ENCODE data around the gene RPS6KA3.
"Not testable (repeated sequence)": the region's sequence is repeated elsewhere in the genome, so short reads cannot be mapped to it uniquely, and the experiment has no call there.

Gene RPS6KA3

DNA sequence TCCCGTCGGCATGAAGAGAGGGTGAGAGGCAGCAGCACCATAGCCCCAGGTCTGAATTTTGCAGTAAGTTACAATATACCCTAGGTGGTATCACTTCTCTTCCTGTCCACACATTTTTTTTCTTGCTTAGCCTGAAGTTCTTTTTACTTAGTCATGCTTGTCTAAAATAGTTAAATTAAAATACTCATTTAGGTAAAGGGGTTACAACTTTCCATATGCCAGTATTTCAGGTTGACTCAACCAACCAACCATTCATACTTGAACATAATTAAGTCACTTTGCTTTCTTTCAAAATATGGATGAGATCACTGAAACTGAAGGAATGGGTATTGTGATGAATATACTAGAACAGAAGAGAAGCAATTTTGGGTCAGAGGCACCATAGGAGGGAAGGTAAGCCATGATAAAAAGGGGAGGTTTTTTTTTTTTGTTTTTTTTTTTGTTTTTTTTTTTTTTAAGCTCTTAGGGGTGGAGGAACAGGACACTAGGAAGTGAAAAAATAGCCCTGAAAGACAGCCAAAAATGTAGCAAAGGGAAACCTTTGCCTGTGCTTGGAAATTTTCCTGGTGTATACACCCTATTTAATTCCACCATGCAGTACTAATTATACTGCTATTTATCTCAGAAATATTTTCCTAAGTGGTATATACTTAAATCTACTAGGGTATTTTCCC, 41.8 kb downstream of the RPS6KA3 start:
- in situ Hi-C loops (cut with HindIII; ENCODE audit: low sequenced_read_pairs), result no loop called here

DNA sequence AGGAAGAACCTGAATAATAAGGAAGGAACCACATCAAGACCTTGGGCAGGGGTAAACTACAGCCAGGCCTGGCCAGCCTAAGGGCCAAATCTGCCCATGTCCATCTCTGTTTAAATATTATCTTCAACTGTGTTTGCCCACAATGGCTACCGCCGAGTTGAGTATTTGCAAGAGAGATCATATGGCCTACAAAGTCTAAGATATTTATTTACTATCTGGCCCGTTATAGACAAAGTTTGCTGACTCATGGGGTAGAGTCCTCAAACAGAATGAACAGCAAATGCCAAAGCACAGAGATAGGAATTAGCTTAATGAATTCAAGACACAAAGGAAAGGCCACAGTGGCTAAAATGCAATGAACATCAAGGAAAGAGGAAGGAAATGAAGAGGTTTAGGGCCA, 44.8 kb downstream of the RPS6KA3 start:
- in situ Hi-C loops (cut with HindIII; ENCODE audit: low sequenced_read_pairs), result no loop called here

DNA sequence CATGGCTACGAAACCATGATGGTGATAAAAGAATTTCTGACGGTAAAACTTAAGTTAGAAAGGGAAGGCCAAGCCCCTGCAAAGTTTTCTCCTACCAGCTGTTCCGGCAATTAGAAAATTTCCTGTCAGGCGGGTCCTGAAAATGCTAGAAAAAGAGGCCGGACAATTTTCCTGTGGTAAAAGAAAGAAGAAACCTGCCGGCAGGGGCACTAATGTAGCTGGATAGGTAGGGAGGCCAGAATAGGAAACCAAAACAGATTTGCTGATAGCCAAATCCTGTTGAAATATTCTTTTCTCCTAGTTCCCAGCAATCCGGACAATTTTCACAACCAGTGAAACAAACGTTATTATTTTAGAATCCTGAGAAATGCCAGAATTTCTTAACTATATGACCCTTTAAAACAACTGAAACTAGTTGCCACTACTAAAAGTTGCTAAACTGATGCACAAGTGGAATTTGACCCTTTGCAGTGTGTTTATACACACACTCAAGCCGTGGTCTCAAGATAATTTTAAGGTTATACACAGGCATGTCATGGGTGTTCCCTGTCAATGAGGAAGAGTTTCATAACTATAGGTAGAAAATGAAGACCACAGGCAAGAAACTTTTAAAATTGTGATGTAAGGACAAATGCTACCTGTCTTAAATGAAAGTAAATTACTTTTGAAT, 47.7 kb downstream of the RPS6KA3 start:
- in situ Hi-C loops (cut with HindIII; ENCODE audit: low sequenced_read_pairs), result no loop called here

DNA sequence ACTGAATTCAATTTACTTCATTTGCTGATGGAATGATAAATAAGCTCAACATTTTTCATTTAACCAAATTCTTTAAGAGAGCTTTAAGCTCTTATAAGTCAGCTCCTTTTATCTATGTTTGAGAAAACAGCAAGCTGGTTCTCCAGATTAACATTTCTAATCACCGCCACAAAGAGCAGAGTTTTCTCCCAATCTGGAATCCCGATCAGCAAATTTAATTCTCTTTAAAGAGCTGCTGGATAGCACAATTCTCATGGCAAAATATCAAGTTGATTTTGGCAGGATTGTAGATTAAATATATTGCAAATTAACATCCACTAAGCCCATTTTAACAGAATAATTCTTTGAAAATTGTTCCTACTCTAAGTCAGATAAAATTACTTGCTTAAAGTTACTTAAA, 48.8 kb downstream of the RPS6KA3 start:
- in situ Hi-C loops (cut with HindIII; ENCODE audit: low sequenced_read_pairs), result no loop called here

DNA sequence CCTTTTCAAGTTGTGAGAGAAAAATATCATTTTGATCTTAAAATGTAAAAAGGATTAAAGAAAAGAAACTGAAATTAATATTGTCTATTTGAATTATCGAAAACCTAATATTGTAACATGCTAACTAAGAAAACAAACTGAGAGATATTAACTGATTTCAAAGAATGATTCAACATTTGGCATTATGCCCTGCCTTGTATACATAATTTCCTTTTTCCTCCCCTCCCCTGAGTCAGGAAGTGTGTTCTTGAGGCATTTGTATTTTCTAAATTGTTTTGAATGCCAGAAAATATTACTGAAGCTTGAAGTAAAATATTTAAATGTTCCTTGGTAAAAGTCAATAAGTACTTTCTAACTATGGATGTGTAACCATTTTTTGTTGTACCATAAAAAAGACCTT, 49.4 kb downstream of the RPS6KA3 start:
- in situ Hi-C loops (cut with HindIII; ENCODE audit: low sequenced_read_pairs), result no loop called here

DNA sequence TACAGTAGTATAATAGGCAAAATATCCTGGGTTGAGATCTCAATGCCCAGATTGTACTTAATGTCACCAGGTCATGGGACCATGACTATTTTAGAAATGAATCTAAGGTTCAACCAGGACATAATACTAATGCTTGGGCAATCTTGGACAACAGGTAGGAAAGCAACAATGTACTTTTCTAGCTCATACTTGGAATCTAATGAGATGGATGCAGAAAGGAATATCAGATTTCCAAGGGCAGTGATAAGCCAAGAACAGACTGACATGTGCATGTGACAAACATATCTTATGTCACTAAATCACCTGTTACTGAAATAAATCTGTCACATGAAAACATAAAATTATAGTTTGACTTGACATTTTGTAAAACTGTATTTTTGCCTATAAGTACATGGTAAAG, 51.1 kb downstream of the RPS6KA3 start:
- in situ Hi-C loops (cut with HindIII; ENCODE audit: low sequenced_read_pairs), result no loop called here

DNA sequence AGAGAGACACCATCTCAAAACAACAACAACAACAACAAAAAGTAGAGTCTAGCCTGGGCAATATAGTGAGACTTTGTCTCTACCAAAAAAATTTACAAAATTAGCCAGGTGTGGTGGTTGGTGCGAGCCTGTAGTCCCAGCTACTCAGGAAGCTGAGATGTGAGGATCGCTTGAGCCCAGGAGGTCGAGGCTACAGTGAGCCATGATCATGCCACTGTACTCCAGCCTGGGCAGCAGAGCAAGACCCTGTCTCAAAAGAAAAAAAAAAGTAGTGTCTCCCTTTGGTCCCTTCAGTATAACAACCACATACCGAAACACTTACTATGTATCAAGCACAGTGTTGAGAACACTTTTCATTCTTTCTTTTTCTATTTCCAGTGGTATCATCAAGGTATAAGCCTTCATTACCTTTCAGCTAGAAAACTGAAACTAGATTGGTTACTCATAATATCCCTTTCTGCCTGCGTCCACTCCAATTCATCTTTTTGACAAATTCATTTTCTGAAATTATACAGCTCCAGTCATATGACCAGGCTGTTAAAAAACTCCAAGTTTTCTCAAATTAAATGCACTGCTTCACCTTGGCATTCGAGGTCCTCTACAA, 54.1 kb downstream of the RPS6KA3 start:
- in situ Hi-C loops (cut with HindIII; ENCODE audit: low sequenced_read_pairs), result no loop called here

DNA sequence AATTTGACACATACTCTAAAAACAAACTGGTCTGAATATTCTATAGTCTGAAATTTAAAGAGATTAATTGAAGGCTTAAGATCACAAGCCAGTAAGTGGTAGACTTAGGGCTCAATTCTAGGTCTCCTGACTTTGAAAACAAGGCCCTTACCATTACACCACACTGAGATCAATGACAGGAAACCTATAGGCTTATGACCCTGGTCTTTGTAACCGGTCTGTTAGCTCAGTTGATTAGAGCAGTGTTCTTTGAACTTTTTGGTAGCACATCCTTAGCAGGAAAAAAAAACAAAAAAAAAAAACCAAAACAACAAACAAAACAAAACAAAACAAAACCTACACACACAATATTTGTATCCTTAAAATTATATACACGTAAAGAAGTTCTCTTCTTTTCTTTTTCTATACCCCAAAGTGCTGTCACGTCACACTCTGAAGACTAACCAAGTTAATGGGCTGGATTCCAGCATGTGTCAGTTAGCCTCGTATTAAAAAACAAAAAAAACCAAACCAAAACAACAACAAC, 55.4 kb downstream of the RPS6KA3 start:
- in situ Hi-C loops (cut with HindIII; ENCODE audit: low sequenced_read_pairs), result no loop called here

DNA sequence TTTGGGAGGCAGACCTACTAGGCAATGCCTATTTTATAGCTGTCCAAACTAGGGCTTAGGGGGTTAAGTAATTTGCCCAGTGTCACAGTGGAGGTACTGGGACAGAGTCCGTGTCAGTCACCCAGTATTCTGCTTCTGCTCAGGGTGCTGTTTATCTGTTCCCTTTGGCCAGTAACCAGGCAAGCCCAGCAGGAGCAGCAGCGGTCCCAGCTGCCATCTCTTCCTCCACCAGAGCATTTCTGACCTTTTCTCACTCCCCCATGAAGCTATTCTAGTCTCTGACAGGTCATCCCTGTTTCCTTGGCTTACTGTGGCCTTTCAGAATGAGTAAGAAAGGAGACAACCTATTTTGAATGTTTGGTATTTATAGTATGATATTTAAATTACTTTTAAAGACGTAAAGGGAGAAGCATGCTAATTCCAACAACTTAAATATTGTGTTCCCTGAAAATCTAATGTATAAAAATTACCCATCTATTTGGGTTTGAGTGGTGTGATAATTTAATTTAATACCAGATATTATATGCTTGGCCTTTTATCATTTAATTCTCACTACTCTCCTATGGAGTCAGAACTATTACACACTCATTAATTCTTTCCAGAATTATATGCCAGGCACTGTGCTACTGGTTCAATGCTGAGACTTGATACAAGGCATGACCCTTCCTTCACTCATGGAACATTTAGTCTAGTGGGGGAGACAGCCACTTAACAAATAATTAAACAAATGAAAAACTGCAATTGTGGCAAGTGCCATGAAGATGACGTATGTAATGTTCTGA, 60.6 kb downstream of the RPS6KA3 start:
- in situ Hi-C loops (cut with HindIII; ENCODE audit: low sequenced_read_pairs), result loop anchor here (5.0 kb wide), 1 partner anchor 54 kb away; no protein-coding TSS in a partner anchor

DNA sequence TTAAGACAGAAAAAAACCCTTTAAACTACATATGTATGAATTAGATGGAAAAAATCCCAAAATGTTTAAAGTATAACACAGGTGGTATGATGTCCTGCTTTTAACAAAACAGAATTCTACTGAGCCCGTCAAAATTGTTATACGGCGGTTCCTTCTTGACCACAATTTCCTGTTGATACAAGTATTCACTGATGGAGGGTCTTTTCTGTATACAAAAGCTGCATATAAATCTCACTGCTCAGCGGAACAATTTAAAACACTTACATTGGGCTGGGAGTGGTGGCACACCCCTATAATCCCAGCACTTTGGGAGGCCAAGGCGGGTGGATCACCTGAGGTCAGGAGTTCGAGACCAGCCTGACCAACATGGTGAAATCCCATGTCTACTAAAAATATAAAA, 62.4 kb downstream of the RPS6KA3 start:
- in situ Hi-C loops (cut with HindIII; ENCODE audit: low sequenced_read_pairs), result no loop called here

DNA sequence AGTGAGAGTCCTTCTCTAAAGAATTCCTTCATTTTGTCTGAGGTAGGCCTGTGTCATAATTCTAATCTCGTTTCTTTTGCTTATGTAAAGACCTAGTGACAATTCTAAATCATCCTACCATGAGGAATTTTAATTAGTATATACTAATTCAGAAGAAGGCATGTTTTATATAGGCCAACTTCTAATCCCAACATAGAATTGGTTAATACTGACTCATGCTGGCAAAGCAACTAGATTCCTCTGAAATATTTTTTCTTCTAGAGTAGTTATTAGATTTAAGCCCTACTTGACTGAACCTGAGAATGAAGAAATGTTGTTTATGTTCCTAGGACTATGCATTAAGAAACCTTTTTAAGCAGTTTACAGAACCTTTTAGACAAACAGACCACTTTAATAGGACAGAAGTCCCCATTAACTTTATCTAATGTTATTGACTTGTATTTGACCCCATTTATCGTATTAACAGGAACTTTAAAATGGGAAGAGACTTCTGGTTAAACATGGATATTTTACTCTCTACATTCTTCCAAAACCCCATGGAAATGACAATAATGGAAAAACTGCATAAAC, 69.0 kb downstream of the RPS6KA3 start:
- in situ Hi-C loops (cut with HindIII; ENCODE audit: low sequenced_read_pairs), result no loop called here

DNA sequence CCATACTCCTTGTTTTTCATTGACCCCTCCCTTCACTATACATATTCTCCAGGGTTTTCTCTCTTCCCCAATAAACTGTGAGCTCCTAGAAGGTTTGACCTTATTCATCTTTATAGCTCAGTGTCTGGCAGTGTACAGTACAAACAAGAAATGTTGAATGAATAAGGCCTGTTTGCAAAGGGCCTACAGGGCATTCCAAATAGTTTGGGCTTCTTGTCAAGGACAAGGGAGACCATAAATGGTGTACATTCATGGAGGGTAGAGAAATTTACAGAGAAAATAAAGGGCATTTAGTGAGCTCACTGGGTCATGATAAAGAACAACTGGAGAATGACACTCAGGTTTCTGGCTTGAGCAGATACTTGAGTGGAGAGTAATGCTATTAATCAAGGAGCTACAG, 77.5 kb downstream of the RPS6KA3 start:
- in situ Hi-C loops (cut with HindIII; ENCODE audit: low sequenced_read_pairs), result no loop called here

DNA sequence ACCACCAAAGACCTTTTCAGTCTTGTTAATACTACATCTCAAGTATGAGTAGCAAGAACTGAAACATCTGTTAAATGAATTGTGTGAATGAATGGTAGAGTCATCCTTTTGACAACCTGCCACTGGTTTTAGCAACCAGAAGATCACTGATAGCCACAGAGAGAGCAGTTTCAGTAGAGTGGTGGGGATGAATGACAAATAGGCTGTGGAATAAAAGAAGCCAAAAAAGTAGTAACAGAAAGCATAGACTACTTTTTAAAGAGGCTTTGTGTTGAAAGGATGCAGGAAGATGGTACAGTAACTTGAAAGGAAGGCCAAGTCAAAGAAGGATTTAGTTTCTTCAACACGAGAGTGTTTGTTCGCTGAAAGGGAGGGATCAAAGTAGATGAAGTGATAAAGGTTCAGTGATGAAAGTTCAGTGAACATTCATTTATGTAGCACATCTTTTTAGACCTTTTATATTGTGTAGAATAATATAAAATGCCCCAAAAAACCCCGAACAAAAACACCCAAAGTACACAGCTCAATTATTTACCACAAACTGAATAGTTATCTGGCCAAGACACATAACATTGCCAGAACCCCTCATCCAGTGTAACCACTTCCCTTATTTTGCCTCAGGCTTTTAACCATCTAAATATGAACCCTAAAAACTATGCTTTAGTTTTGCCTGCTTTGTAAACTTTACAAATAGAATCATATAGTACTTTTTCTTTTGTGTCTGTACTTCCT, 84.9 kb downstream of the RPS6KA3 start:
- in situ Hi-C loops (cut with HindIII; ENCODE audit: low sequenced_read_pairs), result no loop called here

DNA sequence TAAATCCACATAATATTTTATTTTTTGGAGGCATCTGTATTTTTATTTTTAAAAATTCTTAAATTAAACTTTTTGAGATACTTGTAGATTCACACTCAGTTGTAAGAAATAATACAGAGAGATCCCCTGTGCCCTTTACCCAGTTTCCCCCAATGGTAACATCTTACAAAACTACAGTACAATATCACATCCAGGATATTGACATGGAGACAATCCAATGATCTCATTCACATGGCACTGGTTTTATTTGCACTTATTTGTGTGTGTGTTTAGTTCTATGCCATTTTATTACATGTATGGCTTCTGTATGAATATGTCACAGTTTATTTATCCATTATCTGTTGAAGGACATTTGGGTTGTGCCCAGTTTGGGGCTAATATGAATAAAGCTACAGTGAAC, 89.6 kb downstream of the RPS6KA3 start:
- in situ Hi-C loops (cut with HindIII; ENCODE audit: low sequenced_read_pairs), result no loop called here

DNA sequence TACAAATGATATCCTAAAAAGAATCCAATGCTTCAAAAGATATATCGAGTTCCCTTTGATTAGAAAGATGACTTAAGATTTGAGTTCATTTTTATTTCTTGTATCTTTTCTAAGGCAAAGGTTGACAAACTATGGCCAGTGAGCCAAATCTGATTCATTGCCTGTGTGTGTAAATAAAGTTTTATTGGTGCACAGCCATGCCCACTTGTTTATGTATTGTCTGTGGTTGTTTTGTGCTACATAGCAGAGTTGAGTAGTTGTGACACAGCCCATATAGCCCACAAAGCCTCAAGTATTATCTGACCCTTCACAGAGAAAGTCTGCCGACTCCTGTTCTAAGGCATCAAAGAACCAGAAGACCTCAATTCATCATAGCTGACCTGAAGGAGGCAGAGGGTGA, 92.9 kb downstream of the RPS6KA3 start:
- in situ Hi-C loops (cut with HindIII; ENCODE audit: low sequenced_read_pairs), result no loop called here

DNA sequence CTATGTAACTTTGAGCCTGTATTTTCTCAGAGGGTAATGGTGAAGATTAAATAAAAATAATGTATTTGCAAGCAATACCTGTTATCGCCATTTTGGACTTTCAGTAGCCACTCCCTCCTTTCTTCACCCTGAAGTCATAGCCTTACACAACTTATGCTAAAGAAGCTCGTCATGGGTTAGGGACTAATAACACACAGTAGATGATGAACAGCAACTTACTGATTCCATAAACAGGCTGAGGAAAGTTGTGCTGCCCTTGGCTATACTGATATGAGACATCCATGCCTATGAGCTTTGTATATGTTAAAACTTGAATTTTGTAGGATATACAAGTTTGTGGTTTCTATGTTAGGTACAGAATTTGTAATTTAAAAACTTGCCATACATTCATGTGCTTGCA, 93.4 kb downstream of the RPS6KA3 start:
- in situ Hi-C loops (cut with HindIII; ENCODE audit: low sequenced_read_pairs), result no loop called here

DNA sequence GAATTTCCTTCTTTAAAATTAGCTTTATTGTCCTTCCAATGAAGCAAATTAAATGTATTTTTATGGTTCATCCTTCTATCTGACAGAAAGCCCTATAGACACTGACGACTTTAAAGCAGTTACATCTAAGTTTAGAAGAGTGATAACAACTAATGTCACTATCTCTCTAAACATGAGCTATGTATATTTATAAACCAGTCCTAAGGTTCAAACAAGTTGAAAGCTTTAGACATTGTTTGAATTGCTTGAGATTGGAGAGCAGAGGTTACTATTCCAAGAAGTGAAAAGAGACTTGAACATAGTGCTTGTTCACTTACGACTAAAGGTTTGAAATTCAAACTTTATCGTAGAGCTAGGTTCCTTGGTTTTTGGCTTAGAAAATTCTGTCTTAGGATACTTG, 94.8 kb downstream of the RPS6KA3 start:
- in situ Hi-C loops (cut with HindIII; ENCODE audit: low sequenced_read_pairs), result no loop called here

DNA sequence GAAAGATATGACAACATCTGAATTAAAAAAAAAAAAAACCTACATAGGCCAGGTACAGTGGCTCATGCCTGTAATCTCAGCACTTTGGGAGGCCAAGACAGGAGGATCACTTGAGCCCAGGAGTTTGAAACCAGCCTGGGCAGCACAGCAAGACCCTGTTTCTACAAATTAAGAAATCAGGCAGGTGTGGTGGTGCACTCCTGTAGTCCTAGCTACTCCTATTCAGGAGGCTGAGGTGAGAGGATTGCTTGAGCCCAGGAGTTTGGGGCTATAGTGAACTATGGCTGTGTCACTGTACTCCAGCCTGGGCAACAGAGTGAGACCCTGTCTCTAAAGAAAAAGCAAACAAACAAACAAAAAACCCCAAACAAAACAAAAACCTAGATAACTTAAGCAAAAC, 104.2 kb downstream of the RPS6KA3 start:
- in situ Hi-C loops (cut with HindIII; ENCODE audit: low sequenced_read_pairs), result not testable (repeated sequence)

DNA sequence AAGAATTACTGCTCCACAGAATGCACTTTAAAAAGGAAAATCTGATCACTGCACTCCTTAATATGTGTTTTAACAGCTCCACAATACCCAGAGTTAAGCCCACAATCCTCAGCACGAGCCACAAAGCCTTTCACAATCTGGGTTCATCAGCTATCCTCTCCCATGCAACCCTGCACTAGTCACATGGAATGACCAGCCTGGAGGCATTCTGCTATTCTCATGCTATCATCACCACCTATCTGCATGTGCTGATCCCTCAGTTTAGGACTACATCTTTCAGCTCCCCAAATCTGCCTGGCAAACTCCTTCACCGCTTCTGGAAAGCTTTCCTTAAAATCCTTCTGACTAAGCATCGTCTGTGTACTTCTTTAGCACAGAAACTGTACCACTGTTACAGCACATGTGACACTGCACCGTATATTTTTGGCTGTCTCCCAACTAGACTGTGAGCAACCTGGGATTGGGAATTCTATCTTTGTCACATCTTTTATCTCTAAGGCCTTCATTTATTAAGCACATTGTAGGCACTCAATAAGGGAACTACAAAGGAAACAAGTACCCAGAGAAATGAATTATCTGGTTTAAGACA, 106.8 kb downstream of the RPS6KA3 start:
- in situ Hi-C loops (cut with HindIII; ENCODE audit: low sequenced_read_pairs), result no loop called here

DNA sequence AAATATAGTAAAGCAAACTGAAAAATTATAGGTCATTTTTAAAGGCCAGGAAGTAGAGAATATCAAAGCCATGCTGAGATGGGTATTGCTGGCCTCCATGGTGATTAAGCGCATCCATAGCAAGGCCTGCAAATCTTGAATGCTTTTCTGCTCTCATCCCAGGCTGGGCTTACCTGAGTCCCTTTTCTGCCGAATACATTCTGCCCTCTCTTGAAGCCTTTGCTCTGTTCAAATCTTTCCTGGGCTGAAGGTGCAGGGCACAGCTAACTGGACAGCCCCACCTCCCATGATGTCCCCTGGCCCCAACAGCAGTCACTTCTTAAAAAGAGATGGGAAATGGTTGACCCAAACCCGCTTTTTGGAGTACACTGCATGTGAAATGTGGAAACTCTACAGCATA, 115.0 kb downstream of the RPS6KA3 start:
- in situ Hi-C loops (cut with HindIII; ENCODE audit: low sequenced_read_pairs), result loop anchor here (5.0 kb wide), 1 partner anchor 56 kb away; no protein-coding TSS in a partner anchor

Data from endothelial cell of hepatic sinusoid (primary cell).